AG08395 (cell line): Measurements from ENCODE around the gene OSGIN1.

Experiments
- DNase-seq: peaks from one replicate; pipeline ENCODE4 v3.0.0; 2012; ENCODE audit warnings: mixed read lengths, low spot score

OSGIN1 gene

GRCh38 chr16:84003038-84003437, 50.0 kb downstream of the OSGIN1 start:
- DNase-seq = peak; percentile 11

GRCh38 chr16:84004442-84004841, 51.4 kb downstream of the OSGIN1 start:
- no peak for DNase-seq

GRCh38 chr16:84005391-84005790, 52.4 kb downstream of the OSGIN1 start:
- DNase-seq = no peak

- DNase-seq = no peak
Observed at GRCh38 chr16:84007520-84007919, 54.5 kb downstream of the OSGIN1 start.

- DNase-seq = no peak
Observed at GRCh38 chr16:84007965-84008364, 54.9 kb downstream of the OSGIN1 start.

- no peak for DNase-seq
Observed at GRCh38 chr16:84009282-84009681, 56.2 kb downstream of the OSGIN1 start.

GRCh38 chr16:84013787-84014569, 60.9 kb downstream of the OSGIN1 start:
- peak; percentile 14 for DNase-seq

- no peak for DNase-seq
Observed at GRCh38 chr16:84014570-84015327, 61.7 kb downstream of the OSGIN1 start.

GRCh38 chr16:84015399-84015798, 62.4 kb downstream of the OSGIN1 start:
- DNase-seq = no peak
